HL-60 (cell line): Measurements from ENCODE around the gene NEDD4L.
"Not testable (repeated sequence)": the region's sequence is repeated elsewhere in the genome, so short reads cannot be mapped to it uniquely, and the experiment has no call there.

ENCODE experiments used
- DNase-seq, 2 experiments: peaks; one replicate each; pipeline ENCODE4 v3.0.0-alpha.2; 2010 to 2020; ENCODE audit warnings: low read depth in 1 of 2, low spot score in 1 of 2
- H3K27ac ChIP-seq: fragments of 250-450 bp; sonication (Bioruptor Pico); replicated peaks from 2 replicates; pipeline ENCODE4 v1.5.1; 2020; ENCODE audit warnings: mild to moderate bottlenecking, moderate library complexity
- H3K27me3 ChIP-seq: fragments of 250-450 bp; sonication (Bioruptor Pico); 2 replicates; pipeline ENCODE4 v1.5.1; 2021; ENCODE audit warnings: mild to moderate bottlenecking, moderate library complexity; ENCODE audit not compliant: insufficient read depth, poor library complexity, severe bottlenecking
- H3K4me3 ChIP-seq: replicated peaks from 2 replicates; pipeline ENCODE4 v1.5.1; 2011; ENCODE audit warnings: mild to moderate bottlenecking, control low read depth, low read length; ENCODE audit not compliant: insufficient read depth
- CTCF ChIP-seq: IDR thresholded peaks from one replicate; pipeline ENCODE4 v1.5.1; 2011; ENCODE audit warnings: low read length, control low read depth, inconsistent platforms; ENCODE audit not compliant: insufficient read depth
- GABPA ChIP-seq: IDR thresholded peaks from 2 replicates; pipeline ENCODE4 v1.6.1; 2012; ENCODE audit warnings: low read depth
- POLR2AphosphoS5 ChIP-seq: IDR thresholded peaks from 2 replicates; pipeline ENCODE4 v1.6.1; 2012; ENCODE audit warnings: low read depth
- REST ChIP-seq: IDR thresholded peaks from 2 replicates; pipeline ENCODE4 v1.6.1; 2012; ENCODE audit warnings: low read depth; ENCODE audit not compliant: insufficient replicate concordance
- SPI1 ChIP-seq: IDR thresholded peaks from 2 replicates; pipeline ENCODE4 v1.6.1; 2012; ENCODE audit warnings: low read depth, mild to moderate bottlenecking, borderline replicate concordance

NEDD4L gene

GRCh38 chr18:58379443-58379842 lies 335.4 kb downstream of the NEDD4L start:
- no peak overlapping the region for H3K4me3 ChIP-seq
- H3K27ac ChIP-seq = no peak overlapping the region
- DNase-seq = no peak
- H3K27me3 ChIP-seq = peaks cover 2% of the 10 kb centered on the region
- TF ChIP-seq REST (no peak), POLR2AphosphoS5 (no peak), SPI1 (no peak), GABPA (no peak), CTCF (no peak)

- H3K4me3 ChIP-seq, H3K27ac ChIP-seq, H3K27me3 ChIP-seq, DNase-seq: not testable (repeated sequence)
These were observed 336.1 kb downstream of the NEDD4L start for GRCh38 chr18:58380113-58380512.

DNA sequence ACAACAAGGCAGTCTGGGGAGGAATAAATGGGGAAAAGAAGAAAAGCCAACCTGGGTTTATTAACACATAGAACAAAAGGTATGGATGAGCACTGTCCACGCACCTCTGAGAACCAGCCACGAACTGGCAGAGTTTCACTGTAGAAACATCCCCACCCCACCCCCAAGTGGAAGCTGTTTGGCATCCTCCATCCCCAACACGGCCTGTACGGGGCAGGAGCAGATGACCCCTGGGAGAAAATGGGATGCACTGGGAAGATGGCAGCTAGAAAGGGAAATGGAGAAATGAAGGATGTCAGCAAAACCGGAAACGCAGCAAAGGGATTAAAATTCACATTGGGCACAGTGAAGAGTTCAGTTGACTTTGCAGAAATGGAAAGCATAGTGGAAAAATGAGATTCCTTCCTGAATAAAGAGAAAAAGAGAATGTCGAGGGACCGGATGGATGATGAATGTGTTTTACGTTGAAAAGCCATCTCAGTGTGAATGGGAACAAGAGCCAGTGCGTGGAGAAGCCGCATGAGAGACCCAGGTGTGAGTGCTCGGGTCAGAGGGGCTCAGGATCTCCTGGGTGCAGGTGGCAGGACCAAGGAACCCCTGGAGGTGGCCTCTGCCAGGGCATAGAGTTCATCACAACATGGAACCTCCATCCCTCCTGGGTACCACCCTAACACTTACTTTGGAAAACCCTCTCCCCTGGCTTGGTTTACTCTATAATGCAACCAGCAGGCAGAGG lies 337.8 kb downstream of the NEDD4L start:
- H3K27ac ChIP-seq = no peak overlapping the region
- TF ChIP-seq REST = no peak
- TF ChIP-seq SPI1 = no peak
- TF ChIP-seq GABPA = no peak
- TF ChIP-seq POLR2AphosphoS5 = no peak
- no peak for TF ChIP-seq CTCF
- DNase-seq = no peak
- peaks cover 2% of the 10 kb centered on the region for H3K27me3 ChIP-seq
- H3K4me3 ChIP-seq = no peak overlapping the region

GRCh38 chr18:58382446-58382845 lies 338.4 kb downstream of the NEDD4L start:
- no peak overlapping the region for H3K4me3 ChIP-seq
- TF ChIP-seq SPI1 (no peak), POLR2AphosphoS5 (no peak), REST (no peak)
- peaks cover under 1% of the 10 kb centered on the region for H3K27me3 ChIP-seq
- H3K27ac ChIP-seq = no peak overlapping the region
- DNase-seq = no peak
